ENCODE measurements around the gene PROX1.

Gene PROX1

GRCh38 chr1:214014730-214015129, 27.0 kb downstream of the PROX1 start:
- no peaks in the 10 kb centered on the region for H3K79me1 ChIP-seq (ENCODE audit: low read length)
- H3K4me1 ChIP-seq (ENCODE audit: control insufficient read depth, low read depth, low read length) = no peaks in the 10 kb centered on the region
- no CpG with 5 or more reads among the region's 4 CpGs for WGBS (ENCODE audit: extremely low coverage, insufficient coverage, low lambda C conversion rate)
- no peak overlapping the region for H3K4me3 ChIP-seq (ENCODE audit: low read length)
- no peak overlapping the region for H2BK15ac ChIP-seq (replicated peaks; ENCODE audit: low read depth)
- H4K5ac ChIP-seq (ENCODE audit: low read length) = no peak overlapping the region
- no peak overlapping the region for H3K4me2 ChIP-seq (ENCODE audit: low read length)
- no peak overlapping the region for H2BK120ac ChIP-seq (ENCODE audit: low read depth, low read length)
- H2AK5ac ChIP-seq (ENCODE audit: low read length) = no peak overlapping the region
- no peak for DNase-seq
- H3K9ac ChIP-seq (ENCODE audit: low read length) = no peak overlapping the region
- no peak overlapping the region for H3K27ac ChIP-seq (ENCODE audit: low read depth, low read length)
- H4K8ac ChIP-seq (ENCODE audit: low read depth, low read length) = no peak overlapping the region
- no peaks in the 10 kb centered on the region for H3K79me2 ChIP-seq (ENCODE audit: control insufficient read depth, insufficient read depth, low read length)
- H2BK5ac ChIP-seq (ENCODE audit: low read length) = no peak overlapping the region
- H3K18ac ChIP-seq (ENCODE audit: low read length) = no peak overlapping the region
- H3K27me3 ChIP-seq (ENCODE audit: insufficient read depth, low read length, poor library complexity) = no peaks in the 10 kb centered on the region
- H3K36me3 ChIP-seq (ENCODE audit: control insufficient read depth, insufficient read depth, low read length) = no peaks in the 10 kb centered on the region
- no peak overlapping the region for H3K23ac ChIP-seq (ENCODE audit: low read length)
- H3K56ac ChIP-seq (ENCODE audit: low read length) = no peak overlapping the region
- no peak overlapping the region for H3K4ac ChIP-seq (ENCODE audit: low read depth, low read length)

GRCh38 chr1:214017191-214017982, 29.6 kb downstream of the PROX1 start:
- Histone ChIP-seq H3K27me3 (ENCODE audit: insufficient read depth, low read length, poor library complexity) (no peaks in the 10 kb centered on the region), H2AK5ac (ENCODE audit: low read length) (no peak overlapping the region), H2BK5ac (ENCODE audit: low read length) (no peak overlapping the region), H3K9ac (ENCODE audit: low read length) (no peak overlapping the region), H3K23ac (ENCODE audit: low read length) (no peak overlapping the region), H3K4me2 (ENCODE audit: low read length) (no peak overlapping the region), H4K8ac (ENCODE audit: low read depth, low read length) (no peak overlapping the region), H2BK15ac (replicated peaks; ENCODE audit: low read depth) (no peak overlapping the region), H3K4me3 (ENCODE audit: low read length) (no peak overlapping the region), H3K79me2 (ENCODE audit: control insufficient read depth, insufficient read depth, low read length) (no peaks in the 10 kb centered on the region), H3K18ac (ENCODE audit: low read length) (no peak overlapping the region), H3K56ac (ENCODE audit: low read length) (no peak overlapping the region), H3K27ac (ENCODE audit: low read depth, low read length) (no peak overlapping the region), H3K4ac (ENCODE audit: low read depth, low read length) (no peak overlapping the region), H3K4me1 (ENCODE audit: control insufficient read depth, low read depth, low read length) (no peaks in the 10 kb centered on the region), H2BK120ac (ENCODE audit: low read depth, low read length) (no peak overlapping the region), H4K5ac (ENCODE audit: low read length) (no peak overlapping the region), H3K79me1 (ENCODE audit: low read length) (no peaks in the 10 kb centered on the region), H3K36me3 (ENCODE audit: control insufficient read depth, insufficient read depth, low read length) (no peaks in the 10 kb centered on the region)
- no peak for DNase-seq
- no CpG with 5 or more reads among the region's 11 CpGs for WGBS (ENCODE audit: extremely low coverage, insufficient coverage, low lambda C conversion rate)

- no peak overlapping the region for H3K4ac ChIP-seq (ENCODE audit: low read depth, low read length)
- no peak overlapping the region for H3K23ac ChIP-seq (ENCODE audit: low read length)
- WGBS (ENCODE audit: extremely low coverage, insufficient coverage, low lambda C conversion rate) = no CpG with 5 or more reads among the region's 8 CpGs
- DNase-seq = no peak
- H4K8ac ChIP-seq (ENCODE audit: low read depth, low read length) = no peak overlapping the region
- H3K4me2 ChIP-seq (ENCODE audit: low read length) = no peak overlapping the region
- no peak overlapping the region for H2BK5ac ChIP-seq (ENCODE audit: low read length)
- no peak overlapping the region for H3K18ac ChIP-seq (ENCODE audit: low read length)
- H3K56ac ChIP-seq (ENCODE audit: low read length) = no peak overlapping the region
- no peaks in the 10 kb centered on the region for H3K79me1 ChIP-seq (ENCODE audit: low read length)
- no peaks in the 10 kb centered on the region for H3K79me2 ChIP-seq (ENCODE audit: control insufficient read depth, insufficient read depth, low read length)
- no peaks in the 10 kb centered on the region for H3K27me3 ChIP-seq (ENCODE audit: insufficient read depth, low read length, poor library complexity)
- no peak overlapping the region for H3K27ac ChIP-seq (ENCODE audit: low read depth, low read length)
- H4K5ac ChIP-seq (ENCODE audit: low read length) = no peak overlapping the region
- H3K4me1 ChIP-seq (ENCODE audit: control insufficient read depth, low read depth, low read length) = no peaks in the 10 kb centered on the region
- H2BK120ac ChIP-seq (ENCODE audit: low read depth, low read length) = no peak overlapping the region
- H3K4me3 ChIP-seq (ENCODE audit: low read length) = no peak overlapping the region
- H3K36me3 ChIP-seq (ENCODE audit: control insufficient read depth, insufficient read depth, low read length) = no peaks in the 10 kb centered on the region
- H3K9ac ChIP-seq (ENCODE audit: low read length) = no peak overlapping the region
- H2AK5ac ChIP-seq (ENCODE audit: low read length) = no peak overlapping the region
- no peak overlapping the region for H2BK15ac ChIP-seq (replicated peaks; ENCODE audit: low read depth)
Observed at GRCh38 chr1:214018386-214019268, 30.9 kb downstream of the PROX1 start.

GRCh38 chr1:214019499-214019898, 31.7 kb downstream of the PROX1 start:
- H3K9ac ChIP-seq (ENCODE audit: low read length) = no peak overlapping the region
- H3K4ac ChIP-seq (ENCODE audit: low read depth, low read length) = no peak overlapping the region
- H3K4me2 ChIP-seq (ENCODE audit: low read length) = no peak overlapping the region
- H2BK120ac ChIP-seq (ENCODE audit: low read depth, low read length) = no peak overlapping the region
- H3K23ac ChIP-seq (ENCODE audit: low read length) = no peak overlapping the region
- H3K79me1 ChIP-seq (ENCODE audit: low read length) = no peaks in the 10 kb centered on the region
- H3K27me3 ChIP-seq (ENCODE audit: insufficient read depth, low read length, poor library complexity) = no peaks in the 10 kb centered on the region
- no peak overlapping the region for H4K5ac ChIP-seq (ENCODE audit: low read length)
- H2BK15ac ChIP-seq (replicated peaks; ENCODE audit: low read depth) = no peak overlapping the region
- H2BK5ac ChIP-seq (ENCODE audit: low read length) = no peak overlapping the region
- H2AK5ac ChIP-seq (ENCODE audit: low read length) = no peak overlapping the region
- no peaks in the 10 kb centered on the region for H3K36me3 ChIP-seq (ENCODE audit: control insufficient read depth, insufficient read depth, low read length)
- no peak overlapping the region for H3K4me3 ChIP-seq (ENCODE audit: low read length)
- H4K8ac ChIP-seq (ENCODE audit: low read depth, low read length) = no peak overlapping the region
- no CpG with 5 or more reads among the region's 13 CpGs for WGBS (ENCODE audit: extremely low coverage, insufficient coverage, low lambda C conversion rate)
- no peak for DNase-seq
- H3K4me1 ChIP-seq (ENCODE audit: control insufficient read depth, low read depth, low read length) = no peaks in the 10 kb centered on the region
- no peak overlapping the region for H3K56ac ChIP-seq (ENCODE audit: low read length)
- H3K18ac ChIP-seq (ENCODE audit: low read length) = no peak overlapping the region
- H3K79me2 ChIP-seq (ENCODE audit: control insufficient read depth, insufficient read depth, low read length) = no peaks in the 10 kb centered on the region
- H3K27ac ChIP-seq (ENCODE audit: low read depth, low read length) = no peak overlapping the region

- no peak overlapping the region for H2BK15ac ChIP-seq (replicated peaks; ENCODE audit: low read depth)
- no peak overlapping the region for H3K18ac ChIP-seq (ENCODE audit: low read length)
- no peaks in the 10 kb centered on the region for H3K36me3 ChIP-seq (ENCODE audit: control insufficient read depth, insufficient read depth, low read length)
- H3K23ac ChIP-seq (ENCODE audit: low read length) = no peak overlapping the region
- H3K4me3 ChIP-seq (ENCODE audit: low read length) = no peak overlapping the region
- H3K4ac ChIP-seq (ENCODE audit: low read depth, low read length) = no peak overlapping the region
- no peak overlapping the region for H3K27ac ChIP-seq (ENCODE audit: low read depth, low read length)
- DNase-seq = no peak
- H2BK5ac ChIP-seq (ENCODE audit: low read length) = no peak overlapping the region
- H3K27me3 ChIP-seq (ENCODE audit: insufficient read depth, low read length, poor library complexity) = no peaks in the 10 kb centered on the region
- no peak overlapping the region for H3K9ac ChIP-seq (ENCODE audit: low read length)
- H4K5ac ChIP-seq (ENCODE audit: low read length) = no peak overlapping the region
- H3K4me2 ChIP-seq (ENCODE audit: low read length) = no peak overlapping the region
- no peaks in the 10 kb centered on the region for H3K79me1 ChIP-seq (ENCODE audit: low read length)
- H3K79me2 ChIP-seq (ENCODE audit: control insufficient read depth, insufficient read depth, low read length) = no peaks in the 10 kb centered on the region
- no peak overlapping the region for H4K8ac ChIP-seq (ENCODE audit: low read depth, low read length)
- no CpG with 5 or more reads among the region's 3 CpGs for WGBS (ENCODE audit: extremely low coverage, insufficient coverage, low lambda C conversion rate)
- H3K4me1 ChIP-seq (ENCODE audit: control insufficient read depth, low read depth, low read length) = no peaks in the 10 kb centered on the region
- no peak overlapping the region for H3K56ac ChIP-seq (ENCODE audit: low read length)
- no peak overlapping the region for H2BK120ac ChIP-seq (ENCODE audit: low read depth, low read length)
- H2AK5ac ChIP-seq (ENCODE audit: low read length) = no peak overlapping the region
Observed at GRCh38 chr1:214021321-214021720, 33.5 kb downstream of the PROX1 start.
